Peyer's patch (tissue), 4 donors: ENCODE data around the gene OR56A1. TPM values are rescaled to one million over a fixed set of nuclear protein-coding genes. Genes with fewer than 3 reads are reported as not detected.

Experiments used
- DNase-seq, 3 donors: peaks; one replicate each; pipeline ENCODE4 v3.0.0-alpha.2; 2017 to 2019
- H3K27ac ChIP-seq, 4 donors: fragments of 200-600 bp; sonication (generic); one replicate each; pipeline ENCODE4 v1.5.1; 2016 to 2019
- H3K27me3 ChIP-seq, 2 donors: fragments of 200-600 bp; sonication (generic); one replicate each; pipeline ENCODE4 v1.5.1; 2019
- H3K36me3 ChIP-seq, 3 donors: fragments of 200-600 bp; sonication (generic); one replicate each; pipeline ENCODE4 v1.5.1; 2016 to 2019
- H3K4me1 ChIP-seq, 4 donors: fragments of 200-600 bp; sonication (generic); one replicate each; pipeline ENCODE4 v1.5.1; 2016 to 2019
- H3K4me3 ChIP-seq, 4 donors: fragments of 200-600 bp; sonication (generic); 1 replicate in 3 of 4; 2 replicates in 1 of 4; pipeline ENCODE4 v1.5.1; 2016 to 2019; ENCODE audit warnings: mild to moderate bottlenecking in 1 of 4
- H3K9me3 ChIP-seq, 4 donors: fragments of 200-600 bp; sonication (generic); one replicate each; pipeline ENCODE4 v1.5.1; 2016 to 2019; ENCODE audit warnings: mild to moderate bottlenecking in 1 of 4
- CTCF ChIP-seq, 6 experiments: fragments of 450-650 bp in 4 of 6; fragments of 200-600 bp in 2 of 6; sonication (generic) in 1 of 6; IDR thresholded peaks; one replicate each; pipeline ENCODE4 v1.5.1; 2017 to 2019; ENCODE audit warnings: antibody characterized with exemption in 6 of 6, mild to moderate bottlenecking in 3 of 6, moderate library complexity in 1 of 6
- POLR2A ChIP-seq, 2 donors: fragments of 450-650 bp; IDR thresholded peaks; one replicate each; pipeline ENCODE4 v1.5.1; 2017; ENCODE audit warnings: antibody characterized with exemption in 2 of 2, mild to moderate bottlenecking in 2 of 2, moderate library complexity in 2 of 2
- total RNA-seq, 4 donors: library from RNA; depleted of rRNA; stranded (reverse); fragments of >200 nt; gene quantifications; one replicate each; pipeline ENCODE4 v1.1.0, GENCODE V29; 2016

OR56A1 gene
- total RNA-seq, 4 donors from 2014 or later: not detected

GRCh38 chr11:6025056-6025455 lies 5.5 kb downstream of the OR56A1 start:
- no peaks in the 10 kb centered on the region for H3K4me1 ChIP-seq
- H3K4me3 ChIP-seq: no peak overlapping the region
- H3K9me3 ChIP-seq: no peaks in the 10 kb centered on the region
- H3K27me3 ChIP-seq: no peaks in the 10 kb centered on the region
- no peak for TF ChIP-seq POLR2A (IDR thresholded peaks at IDR 0.05)
- DNase-seq: no peak
- H3K36me3 ChIP-seq: no peaks in the 10 kb centered on the region
- no peak overlapping the region for H3K27ac ChIP-seq

- no peak overlapping the region for H3K27ac ChIP-seq
- no peaks in the 10 kb centered on the region for H3K27me3 ChIP-seq
- DNase-seq: no peak
- TF ChIP-seq CTCF (IDR thresholded peaks at IDR 0.05) (peak in 4 of 6 experiments; percentile 24 to 65 (median 60)), POLR2A (IDR thresholded peaks at IDR 0.05) (no peak)
- H3K4me3 ChIP-seq: no peak overlapping the region
- no peaks in the 10 kb centered on the region for H3K36me3 ChIP-seq
- H3K4me1 ChIP-seq: no peaks in the 10 kb centered on the region
- no peaks in the 10 kb centered on the region for H3K9me3 ChIP-seq
Measured at GRCh38 chr11:6022956-6023355, 7.6 kb downstream of the OR56A1 start.

- no peaks in the 10 kb centered on the region for H3K27me3 ChIP-seq
- no peak overlapping the region for H3K27ac ChIP-seq
- H3K4me1 ChIP-seq: no peaks in the 10 kb centered on the region
- H3K36me3 ChIP-seq: no peaks in the 10 kb centered on the region
- no peak overlapping the region for H3K4me3 ChIP-seq
- peaks cover 0 to 9% (median 0%) of the 10 kb centered on the region in 4 donors for H3K9me3 ChIP-seq
- no peak for DNase-seq
- no peak for TF ChIP-seq CTCF (IDR thresholded peaks at IDR 0.05)
- no peak for TF ChIP-seq POLR2A (IDR thresholded peaks at IDR 0.05)
Measured at GRCh38 chr11:6013042-6013441, 17.5 kb downstream of the OR56A1 start.

- H3K36me3 ChIP-seq: no peaks in the 10 kb centered on the region
- H3K27ac ChIP-seq: no peak overlapping the region
- peaks cover 0 to 9% (median 0%) of the 10 kb centered on the region in 4 donors for H3K9me3 ChIP-seq
- H3K27me3 ChIP-seq: no peaks in the 10 kb centered on the region
- no peak for TF ChIP-seq CTCF (IDR thresholded peaks at IDR 0.05)
- no peak for TF ChIP-seq POLR2A (IDR thresholded peaks at IDR 0.05)
- DNase-seq: no peak
- H3K4me1 ChIP-seq: no peaks in the 10 kb centered on the region
- no peak overlapping the region for H3K4me3 ChIP-seq
Measured at GRCh38 chr11:6012035-6012668, 18.4 kb downstream of the OR56A1 start.

- Histone ChIP-seq H3K4me3 (no peak within 1 kb of the TSS), H3K36me3 (no peaks in the 10 kb centered on the region), H3K4me1 (no peaks in the 10 kb centered on the region), H3K9me3 (no peaks in the 10 kb centered on the region), H3K27me3 (no peaks in the 10 kb centered on the region), H3K27ac (no peak within 1 kb of the TSS)
- TF ChIP-seq CTCF (IDR thresholded peaks at IDR 0.05) (no peak), POLR2A (IDR thresholded peaks at IDR 0.05) (no peak)
- no peak for DNase-seq
Measured at GRCh38 chr11:6006846-6007245, 23.7 kb downstream of the OR56A1 start, which contains the start of gene OR56A4. Gene OR56A4, minus strand, starts transcription at chr11:6006946. Its CDS starts 3,954 bp downstream, at chr11:6002992.

- Histone ChIP-seq H3K27me3 (no peaks in the 10 kb centered on the region), H3K36me3 (no peaks in the 10 kb centered on the region), H3K27ac (no peak overlapping the region), H3K9me3 (no peaks in the 10 kb centered on the region), H3K4me1 (no peaks in the 10 kb centered on the region), H3K4me3 (no peak overlapping the region)
- no peak for DNase-seq
- TF ChIP-seq CTCF (IDR thresholded peaks at IDR 0.05): no peak
- no peak for TF ChIP-seq POLR2A (IDR thresholded peaks at IDR 0.05)
Measured at GRCh38 chr11:6006395-6006794, 24.2 kb downstream of the OR56A1 start.
